DOHH2 (cell line): Measurements from ENCODE around the gene RPL21.

Experiments
- H3F3A ChIP-seq: fragments of 200-600 bp; sonication (generic), shearing (Covaris generic); 2 replicates; pipeline ENCODE4 v1.6.0; 2016; ENCODE audit warnings: antibody characterized with exemption, mild to moderate bottlenecking; ENCODE audit not compliant: control insufficient read depth, insufficient read depth
- H3K27ac ChIP-seq: fragments of 200-600 bp; sonication (generic); 2 replicates; pipeline ENCODE4 v1.5.1; 2014; ENCODE audit warnings: low read depth, mild to moderate bottlenecking, low read length, moderate library complexity
- H3K27me3 ChIP-seq: fragments of 200-600 bp; sonication (generic); 2 replicates; pipeline ENCODE4 v1.6.1; 2014; ENCODE audit warnings: mild to moderate bottlenecking, low read length, mixed read lengths; ENCODE audit not compliant: control insufficient read depth
- H3K36me3 ChIP-seq: fragments of 200-600 bp; sonication (generic); 2 replicates; pipeline ENCODE4 v1.6.1; 2014; ENCODE audit warnings: mild to moderate bottlenecking, low read length, moderate library complexity, mixed read lengths; ENCODE audit not compliant: control insufficient read depth
- H3K4me1 ChIP-seq: fragments of 200-600 bp; sonication (generic); 2 replicates; pipeline ENCODE4 v1.6.1; 2014; ENCODE audit warnings: mild to moderate bottlenecking, low read length, mixed read lengths; ENCODE audit not compliant: control insufficient read depth
- H3K4me2 ChIP-seq: fragments of 200-600 bp; sonication (generic); 2 replicates; pipeline ENCODE4 v1.6.0; 2014; ENCODE audit warnings: mild to moderate bottlenecking, low read length, moderate library complexity
- H3K4me3 ChIP-seq: fragments of 200-600 bp; sonication (generic); 2 replicates; pipeline ENCODE4 v1.5.1; 2014; ENCODE audit warnings: mild to moderate bottlenecking, low read length, mixed read lengths
- H3K79me2 ChIP-seq: fragments of 200-600 bp; sonication (generic); 2 replicates; pipeline ENCODE4 v1.6.1; 2014; ENCODE audit warnings: mild to moderate bottlenecking, low read length, mixed read lengths; ENCODE audit not compliant: control insufficient read depth
- H3K9me2 ChIP-seq: fragments of 200-600 bp; sonication (generic); replicated peaks from 2 replicates; pipeline ENCODE4 v1.6.1; 2014; ENCODE audit warnings: mild to moderate bottlenecking, low read length, mixed read lengths; ENCODE audit not compliant: control insufficient read depth
- H3K9me3 ChIP-seq: fragments of 200-600 bp; sonication (generic); 2 replicates; pipeline ENCODE4 v1.6.1; 2014; ENCODE audit warnings: antibody characterized with exemption, low read length, mixed read lengths; ENCODE audit not compliant: control insufficient read depth, insufficient read depth
- H4K20me1 ChIP-seq: fragments of 200-600 bp; sonication (generic); 2 replicates; pipeline ENCODE4 v1.6.0; 2014; ENCODE audit warnings: low read depth, mild to moderate bottlenecking, antibody characterized with exemption, low read length, moderate library complexity; ENCODE audit not compliant: control insufficient read depth, insufficient read depth
- CTCF ChIP-seq: fragments of 200-600 bp; sonication (generic); IDR thresholded peaks from one replicate; pipeline ENCODE4 v1.5.1; 2014; ENCODE audit warnings: antibody characterized with exemption, mild to moderate bottlenecking, low read depth, low read length; ENCODE audit not compliant: poor library complexity, severe bottlenecking
- EZH2phosphoT487 ChIP-seq: fragments of 200-600 bp; sonication (generic); IDR thresholded peaks from 2 replicates; pipeline ENCODE4 v1.6.1; 2017; ENCODE audit warnings: borderline replicate concordance, mild to moderate bottlenecking, antibody characterized with exemption, low read length, moderate library complexity, mixed read lengths

RPL21 gene

GRCh38 chr13:27276188-27276587, 24.8 kb downstream of the RPL21 start:
- Histone ChIP-seq H3K36me3 (0 out of 2 replicates have a peak, but pooled peaks cover 3% of the 10 kb centered on the region), H3K4me2 (no peak overlapping the region), H3K9me2 (no peaks in the 10 kb centered on the region), H3K27me3 (no peaks in the 10 kb centered on the region), H4K20me1 (no peaks in the 10 kb centered on the region), H3K79me2 (0 out of 2 replicates have a peak, but pooled peaks cover 3% of the 10 kb centered on the region), H3F3A (no peaks in the 10 kb centered on the region), H3K27ac (no peak overlapping the region), H3K4me3 (no peak overlapping the region), H3K9me3 (no peaks in the 10 kb centered on the region), H3K4me1 (peaks cover 7% of the 10 kb centered on the region)
- no peak for TF ChIP-seq EZH2phosphoT487
- TF ChIP-seq CTCF: no peak

- Histone ChIP-seq H3K79me2 (no peaks in the 10 kb centered on the region), H3K36me3 (no peaks in the 10 kb centered on the region), H3K4me2 (no peak overlapping the region), H3K27ac (no peak overlapping the region), H3K4me1 (peaks cover 8% of the 10 kb centered on the region), H3K4me3 (no peak overlapping the region), H3K9me2 (no peaks in the 10 kb centered on the region), H3K9me3 (no peaks in the 10 kb centered on the region), H3K27me3 (no peaks in the 10 kb centered on the region), H3F3A (0 out of 2 replicates have a peak, but pooled peaks cover 3% of the 10 kb centered on the region), H4K20me1 (no peaks in the 10 kb centered on the region)
- TF ChIP-seq CTCF: no peak
- TF ChIP-seq EZH2phosphoT487: no peak
Observed at GRCh38 chr13:27279506-27279905, 28.1 kb downstream of the RPL21 start.

GRCh38 chr13:27280009-27280656, 28.8 kb downstream of the RPL21 start:
- Histone ChIP-seq H3K27ac (no peak overlapping the region), H3K4me1 (peaks cover 15% of the 10 kb centered on the region), H3K4me3 (no peak overlapping the region), H3K36me3 (no peaks in the 10 kb centered on the region), H3K27me3 (no peaks in the 10 kb centered on the region), H3F3A (0 out of 2 replicates have a peak, but pooled peaks cover 6% of the 10 kb centered on the region), H3K9me2 (no peaks in the 10 kb centered on the region), H3K4me2 (no peak overlapping the region), H4K20me1 (no peaks in the 10 kb centered on the region), H3K9me3 (no peaks in the 10 kb centered on the region), H3K79me2 (no peaks in the 10 kb centered on the region)
- TF ChIP-seq EZH2phosphoT487: no peak
- TF ChIP-seq CTCF: no peak
